Duodenal mucosa (tissue), 2 donors: Measurements from ENCODE around the gene SRCIN1.

Experiments
- H3K27ac ChIP-seq: one replicate; pipeline ENCODE4 v1.7.0; 2013; ENCODE audit warnings: low read depth, low read length
- H3K27me3 ChIP-seq, 2 donors: one replicate each; pipeline ENCODE4 v1.7.0; 2013; ENCODE audit warnings: low read length in 2 of 2, control low read depth in 1 of 2; ENCODE audit not compliant: insufficient read depth in 2 of 2, control insufficient read depth in 1 of 2
- H3K36me3 ChIP-seq, 2 donors: one replicate each; pipeline ENCODE4 v1.7.0; 2013; ENCODE audit warnings: low read length in 2 of 2, control low read depth in 1 of 2; ENCODE audit not compliant: insufficient read depth in 2 of 2, control insufficient read depth in 1 of 2
- H3K4me1 ChIP-seq, 2 donors: one replicate each; pipeline ENCODE4 v1.7.0; 2013; ENCODE audit warnings: low read length in 2 of 2, control low read depth in 1 of 2; ENCODE audit not compliant: insufficient read depth in 2 of 2, control insufficient read depth in 1 of 2
- H3K4me3 ChIP-seq, 2 donors: one replicate each; pipeline ENCODE4 v1.7.0; 2013; ENCODE audit warnings: low read length in 2 of 2, low read depth in 1 of 2
- H3K9ac ChIP-seq, 2 donors: one replicate each; pipeline ENCODE4 v1.7.0; 2013; ENCODE audit warnings: low read length in 2 of 2, low read depth in 1 of 2
- H3K9me3 ChIP-seq, 2 donors: one replicate each; pipeline ENCODE4 v1.7.0; 2013; ENCODE audit warnings: low read length in 2 of 2, control low read depth in 1 of 2; ENCODE audit not compliant: control insufficient read depth in 1 of 2

Gene SRCIN1

GRCh38 chr17:38545531-38546225, 60.1 kb downstream of the SRCIN1 start:
- Histone ChIP-seq H3K36me3 (no peaks in the 10 kb centered on the region), H3K9ac (no peak overlapping the region), H3K4me1 (no peaks in the 10 kb centered on the region), H3K27me3 (peaks cover 0 to 3% of the 10 kb centered on the region in 2 donors), H3K9me3 (no peaks in the 10 kb centered on the region), H3K27ac (no peak overlapping the region), H3K4me3 (no peak overlapping the region)

- Histone ChIP-seq H3K27me3 (peaks cover 0 to 3% of the 10 kb centered on the region in 2 donors), H3K27ac (no peak overlapping the region), H3K4me3 (no peak overlapping the region), H3K36me3 (no peaks in the 10 kb centered on the region), H3K4me1 (no peaks in the 10 kb centered on the region), H3K9me3 (no peaks in the 10 kb centered on the region), H3K9ac (no peak overlapping the region)
Measured at GRCh38 chr17:38544839-38545209, 60.9 kb downstream of the SRCIN1 start.

- Histone ChIP-seq H3K4me3 (no peak overlapping the region), H3K9ac (no peak overlapping the region), H3K9me3 (no peaks in the 10 kb centered on the region), H3K4me1 (no peaks in the 10 kb centered on the region), H3K27me3 (peaks cover 0 to 5% of the 10 kb centered on the region in 2 donors), H3K27ac (no peak overlapping the region), H3K36me3 (no peaks in the 10 kb centered on the region)
Measured at GRCh38 chr17:38544175-38544838, 61.4 kb downstream of the SRCIN1 start.

GRCh38 chr17:38543403-38544174, 62.2 kb downstream of the SRCIN1 start:
- Histone ChIP-seq H3K4me1 (no peaks in the 10 kb centered on the region), H3K9me3 (no peaks in the 10 kb centered on the region), H3K27ac (no peak overlapping the region), H3K9ac (no peak overlapping the region), H3K27me3 (peaks cover 0 to 11% of the 10 kb centered on the region in 2 donors), H3K36me3 (no peaks in the 10 kb centered on the region), H3K4me3 (no peak overlapping the region)

- Histone ChIP-seq H3K9ac (no peak overlapping the region), H3K27ac (no peak overlapping the region), H3K36me3 (no peaks in the 10 kb centered on the region), H3K9me3 (no peaks in the 10 kb centered on the region), H3K27me3 (peaks cover 0 to 12% of the 10 kb centered on the region in 2 donors), H3K4me1 (no peaks in the 10 kb centered on the region), H3K4me3 (no peak overlapping the region)
Measured at GRCh38 chr17:38542286-38542685, 63.5 kb downstream of the SRCIN1 start.

- no peaks in the 10 kb centered on the region for H3K36me3 ChIP-seq
- no peak overlapping the region for H3K27ac ChIP-seq
- no peaks in the 10 kb centered on the region for H3K4me1 ChIP-seq
- H3K27me3 ChIP-seq = peaks cover 5 to 16% of the 10 kb centered on the region in 2 donors
- H3K9me3 ChIP-seq = no peaks in the 10 kb centered on the region
- H3K4me3 ChIP-seq = no peak overlapping the region
- H3K9ac ChIP-seq = no peak overlapping the region
Measured at GRCh38 chr17:38541281-38541680, 64.5 kb downstream of the SRCIN1 start.

GRCh38 chr17:38540514-38541045, 65.2 kb downstream of the SRCIN1 start:
- Histone ChIP-seq H3K9me3 (no peaks in the 10 kb centered on the region), H3K9ac (no peak overlapping the region), H3K27me3 (peaks cover 9 to 20% of the 10 kb centered on the region in 2 donors)

GRCh38 chr17:38539386-38539785, 66.4 kb downstream of the SRCIN1 start:
- H3K4me3 ChIP-seq = no peak overlapping the region
- no peaks in the 10 kb centered on the region for H3K4me1 ChIP-seq
- no peak overlapping the region for H3K27ac ChIP-seq
- peaks cover 12 to 23% of the 10 kb centered on the region in 2 donors for H3K27me3 ChIP-seq
- H3K9ac ChIP-seq = no peak overlapping the region
- H3K36me3 ChIP-seq = no peaks in the 10 kb centered on the region
- no peaks in the 10 kb centered on the region for H3K9me3 ChIP-seq

More at GRCh38 chr17:38540514-38541045, 65.2 kb downstream of the SRCIN1 start:
- Histone ChIP-seq H3K4me3 (no peak overlapping the region), H3K27ac (no peak overlapping the region), H3K4me1 (no peaks in the 10 kb centered on the region), H3K36me3 (no peaks in the 10 kb centered on the region)

GRCh38 chr17:38538906-38539305, 66.8 kb downstream of the SRCIN1 start:
- no peaks in the 10 kb centered on the region for H3K4me1 ChIP-seq
- H3K9ac ChIP-seq = no peak overlapping the region
- peaks cover 14 to 25% of the 10 kb centered on the region in 2 donors for H3K27me3 ChIP-seq
- H3K27ac ChIP-seq = no peak overlapping the region
- no peaks in the 10 kb centered on the region for H3K9me3 ChIP-seq
- no peaks in the 10 kb centered on the region for H3K36me3 ChIP-seq
- H3K4me3 ChIP-seq = no peak overlapping the region

GRCh38 chr17:38536661-38537060, 69.1 kb downstream of the SRCIN1 start:
- H3K4me1 ChIP-seq = no peaks in the 10 kb centered on the region
- H3K27me3 ChIP-seq = peaks cover 14 to 26% of the 10 kb centered on the region in 2 donors
- no peaks in the 10 kb centered on the region for H3K9me3 ChIP-seq
- H3K36me3 ChIP-seq = no peaks in the 10 kb centered on the region
- H3K4me3 ChIP-seq = no peak overlapping the region
- no peak overlapping the region for H3K27ac ChIP-seq
- H3K9ac ChIP-seq = no peak overlapping the region
